Ishikawa (cell line): ENCODE results near the gene GHRL.

Experiments used
- CEBPB ChIP-seq: IDR thresholded peaks from 2 replicates; pipeline ENCODE4 v1.6.1; 2012
- CREB1 ChIP-seq: IDR thresholded peaks from 2 replicates; pipeline ENCODE4 v1.6.1; 2012; ENCODE audit warnings: low read depth
- EGR1 ChIP-seq: IDR thresholded peaks from 2 replicates; pipeline ENCODE4 v1.6.1; 2012
- EP300 ChIP-seq: IDR thresholded peaks from 2 replicates; pipeline ENCODE4 v1.6.1; 2012; ENCODE audit warnings: borderline replicate concordance
- FOXM1 ChIP-seq: IDR thresholded peaks from 2 replicates; pipeline ENCODE4 v1.6.1; 2012; ENCODE audit warnings: low read depth, borderline replicate concordance
- RAD21 ChIP-seq: IDR thresholded peaks from 2 replicates; pipeline ENCODE4 v1.6.1; 2012; ENCODE audit warnings: low read depth
- TAF1 ChIP-seq: IDR thresholded peaks from 2 replicates; pipeline ENCODE4 v1.6.1; 2012; ENCODE audit warnings: low read depth, mild to moderate bottlenecking
- TCF12 ChIP-seq: IDR thresholded peaks from 2 replicates; pipeline ENCODE4 v1.6.1; 2012; ENCODE audit warnings: low read depth
- ZBTB7A ChIP-seq: IDR thresholded peaks from 2 replicates; pipeline ENCODE4 v1.6.1; 2012; ENCODE audit warnings: low read depth
- TF ChIP-seq, protein P1 (sequence below): IDR thresholded peaks from 2 replicates; pipeline ENCODE4 v1.6.1; 2012
- TF ChIP-seq, protein P2 (sequence below): IDR thresholded peaks from 2 replicates; pipeline ENCODE4 v1.6.1; 2012; ENCODE audit warnings: low read depth, mild to moderate bottlenecking

DNA sequence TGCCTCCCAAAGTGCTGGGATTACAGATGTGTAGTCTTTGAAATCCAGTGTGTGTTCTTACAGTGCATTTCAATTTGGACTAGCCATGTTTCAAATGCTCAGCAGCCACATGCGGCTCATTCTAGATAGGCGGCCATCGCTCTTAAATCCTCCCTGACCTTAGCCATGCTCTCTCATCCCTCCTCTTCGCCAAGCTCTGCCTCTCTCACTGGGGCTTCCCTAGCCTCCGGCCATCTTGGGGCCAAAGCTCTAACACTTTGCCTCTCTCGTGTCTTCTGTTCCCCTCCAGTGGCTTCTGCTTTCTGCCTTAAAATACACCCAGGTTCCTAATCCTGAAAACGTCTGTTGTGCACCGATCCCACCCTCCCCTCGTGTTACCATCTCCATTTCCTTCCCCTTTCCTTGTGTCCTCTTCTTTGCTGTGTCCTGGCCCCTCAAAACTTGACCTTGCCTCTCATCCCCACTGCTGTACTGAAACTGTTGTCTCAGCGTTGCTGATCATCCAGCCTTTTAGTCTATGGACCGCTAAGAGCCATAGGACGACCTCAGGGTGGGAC lies 1.4 kb upstream of the GHRL start:
- TF ChIP-seq TAF1 (no peak), EP300 (no peak), TCF12 (no peak), RAD21 (no peak), EGR1 (no peak), ZBTB7A (no peak), FOXM1 (no peak), CEBPB (no peak), CREB1 (no peak)
- TF ChIP-seq, protein P1, sequence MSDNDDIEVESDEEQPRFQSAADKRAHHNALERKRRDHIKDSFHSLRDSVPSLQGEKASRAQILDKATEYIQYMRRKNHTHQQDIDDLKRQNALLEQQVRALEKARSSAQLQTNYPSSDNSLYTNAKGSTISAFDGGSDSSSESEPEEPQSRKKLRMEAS, result no peak
- TF ChIP-seq, protein P2, sequence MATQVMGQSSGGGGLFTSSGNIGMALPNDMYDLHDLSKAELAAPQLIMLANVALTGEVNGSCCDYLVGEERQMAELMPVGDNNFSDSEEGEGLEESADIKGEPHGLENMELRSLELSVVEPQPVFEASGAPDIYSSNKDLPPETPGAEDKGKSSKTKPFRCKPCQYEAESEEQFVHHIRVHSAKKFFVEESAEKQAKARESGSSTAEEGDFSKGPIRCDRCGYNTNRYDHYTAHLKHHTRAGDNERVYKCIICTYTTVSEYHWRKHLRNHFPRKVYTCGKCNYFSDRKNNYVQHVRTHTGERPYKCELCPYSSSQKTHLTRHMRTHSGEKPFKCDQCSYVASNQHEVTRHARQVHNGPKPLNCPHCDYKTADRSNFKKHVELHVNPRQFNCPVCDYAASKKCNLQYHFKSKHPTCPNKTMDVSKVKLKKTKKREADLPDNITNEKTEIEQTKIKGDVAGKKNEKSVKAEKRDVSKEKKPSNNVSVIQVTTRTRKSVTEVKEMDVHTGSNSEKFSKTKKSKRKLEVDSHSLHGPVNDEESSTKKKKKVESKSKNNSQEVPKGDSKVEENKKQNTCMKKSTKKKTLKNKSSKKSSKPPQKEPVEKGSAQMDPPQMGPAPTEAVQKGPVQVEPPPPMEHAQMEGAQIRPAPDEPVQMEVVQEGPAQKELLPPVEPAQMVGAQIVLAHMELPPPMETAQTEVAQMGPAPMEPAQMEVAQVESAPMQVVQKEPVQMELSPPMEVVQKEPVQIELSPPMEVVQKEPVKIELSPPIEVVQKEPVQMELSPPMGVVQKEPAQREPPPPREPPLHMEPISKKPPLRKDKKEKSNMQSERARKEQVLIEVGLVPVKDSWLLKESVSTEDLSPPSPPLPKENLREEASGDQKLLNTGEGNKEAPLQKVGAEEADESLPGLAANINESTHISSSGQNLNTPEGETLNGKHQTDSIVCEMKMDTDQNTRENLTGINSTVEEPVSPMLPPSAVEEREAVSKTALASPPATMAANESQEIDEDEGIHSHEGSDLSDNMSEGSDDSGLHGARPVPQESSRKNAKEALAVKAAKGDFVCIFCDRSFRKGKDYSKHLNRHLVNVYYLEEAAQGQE, result no peak
